ENCODE data around the gene LRRFIP1.

Gene LRRFIP1

GRCh38 chr2:237739101-237739500, 111.7 kb downstream of the LRRFIP1 start:
- Histone ChIP-seq H3K36me3 (ENCODE audit: control insufficient read depth, low read length) (peaks cover 27% of the 10 kb centered on the region), H3K4me2 (ENCODE audit: low read length) (no peak overlapping the region), H4K20me1 (ENCODE audit: control insufficient read depth, insufficient read depth, low read depth, low read length) (no peaks in the 10 kb centered on the region), H3K27ac (ENCODE audit: low read depth, low read length) (no peak overlapping the region), H3K4me1 (ENCODE audit: control insufficient read depth, low read length) (no peaks in the 10 kb centered on the region), H3F3A (ENCODE audit: control insufficient read depth, insufficient read depth) (peaks cover 3% of the 10 kb centered on the region; the same call in 1 of the 2 replicates), H3K27me3 (ENCODE audit: control insufficient read depth, low read length) (no peaks in the 10 kb centered on the region), H3K9me3 (ENCODE audit: control insufficient read depth, insufficient read depth, low read length) (no peaks in the 10 kb centered on the region), H3K4me3 (ENCODE audit: low read length) (no peak overlapping the region), H3K79me2 (ENCODE audit: control insufficient read depth, low read length) (peaks cover 44% of the 10 kb centered on the region), H3K9me2 (replicated peaks; ENCODE audit: control insufficient read depth, low read length) (no peaks in the 10 kb centered on the region)
- TF ChIP-seq EZH2phosphoT487 (IDR thresholded peaks at IDR 0.05; ENCODE audit: borderline replicate concordance, low read length), result no peak
- TF ChIP-seq CTCF (IDR thresholded peaks at IDR 0.05; ENCODE audit: low read depth, low read length, poor library complexity, severe bottlenecking), result no peak

GRCh38 chr2:237742191-237742590, 114.8 kb downstream of the LRRFIP1 start:
- Histone ChIP-seq H3K36me3 (ENCODE audit: control insufficient read depth, low read length) (peaks cover 27% of the 10 kb centered on the region), H3K79me2 (ENCODE audit: control insufficient read depth, low read length) (peaks cover 63% of the 10 kb centered on the region), H3K27me3 (ENCODE audit: control insufficient read depth, low read length) (no peaks in the 10 kb centered on the region), H3K9me3 (ENCODE audit: control insufficient read depth, insufficient read depth, low read length) (no peaks in the 10 kb centered on the region), H3K4me2 (ENCODE audit: low read length) (no peak overlapping the region), H3F3A (ENCODE audit: control insufficient read depth, insufficient read depth) (peaks cover 6% of the 10 kb centered on the region; the same call in 1 of the 2 replicates), H4K20me1 (ENCODE audit: control insufficient read depth, insufficient read depth, low read depth, low read length) (peaks cover 3% of the 10 kb centered on the region; the same call in 1 of the 2 replicates), H3K9me2 (replicated peaks; ENCODE audit: control insufficient read depth, low read length) (no peaks in the 10 kb centered on the region), H3K27ac (ENCODE audit: low read depth, low read length) (no peak overlapping the region), H3K4me3 (ENCODE audit: low read length) (no peak overlapping the region), H3K4me1 (ENCODE audit: control insufficient read depth, low read length) (0 out of 2 replicates have a peak, but pooled peaks cover 2% of the 10 kb centered on the region)
- TF ChIP-seq CTCF (IDR thresholded peaks at IDR 0.05; ENCODE audit: low read depth, low read length, poor library complexity, severe bottlenecking) (no peak), EZH2phosphoT487 (IDR thresholded peaks at IDR 0.05; ENCODE audit: borderline replicate concordance, low read length) (no peak)

DNA sequence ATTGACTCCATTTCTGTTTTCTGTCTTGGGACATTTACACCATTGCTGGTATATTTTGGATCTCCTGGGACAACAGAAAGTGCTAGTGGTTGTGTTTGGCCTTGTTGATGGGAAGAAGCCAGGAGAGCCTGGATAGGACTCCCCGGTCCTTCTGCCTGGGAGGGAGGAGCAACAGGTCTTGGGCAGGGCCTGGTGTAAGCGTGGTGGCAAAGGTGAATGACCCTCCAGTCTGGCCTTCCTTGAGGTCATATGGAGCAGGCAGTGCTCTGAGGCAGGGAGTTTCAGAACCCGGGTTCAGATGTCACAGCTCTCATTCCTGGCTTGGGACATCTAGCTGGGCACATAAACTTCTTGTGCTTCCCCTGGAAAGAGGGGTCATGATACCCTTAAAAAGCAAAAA, 115.2 kb downstream of the LRRFIP1 start:
- Histone ChIP-seq H3K4me2 (ENCODE audit: low read length) (no peak overlapping the region), H3K27ac (ENCODE audit: low read depth, low read length) (no peak overlapping the region), H3F3A (ENCODE audit: control insufficient read depth, insufficient read depth) (peaks cover 6% of the 10 kb centered on the region; the same call in 1 of the 2 replicates), H3K4me3 (ENCODE audit: low read length) (no peak overlapping the region), H3K79me2 (ENCODE audit: control insufficient read depth, low read length) (peaks cover 63% of the 10 kb centered on the region), H3K27me3 (ENCODE audit: control insufficient read depth, low read length) (no peaks in the 10 kb centered on the region), H3K36me3 (ENCODE audit: control insufficient read depth, low read length) (peaks cover 27% of the 10 kb centered on the region), H3K9me3 (ENCODE audit: control insufficient read depth, insufficient read depth, low read length) (no peaks in the 10 kb centered on the region), H3K9me2 (replicated peaks; ENCODE audit: control insufficient read depth, low read length) (no peaks in the 10 kb centered on the region), H3K4me1 (ENCODE audit: control insufficient read depth, low read length) (0 out of 2 replicates have a peak, but pooled peaks cover 2% of the 10 kb centered on the region), H4K20me1 (ENCODE audit: control insufficient read depth, insufficient read depth, low read depth, low read length) (peaks cover 3% of the 10 kb centered on the region; the same call in 1 of the 2 replicates)
- TF ChIP-seq EZH2phosphoT487 (IDR thresholded peaks at IDR 0.05; ENCODE audit: borderline replicate concordance, low read length), result no peak

GRCh38 chr2:237743024-237743423, 115.6 kb downstream of the LRRFIP1 start:
- H3K79me2 ChIP-seq (ENCODE audit: control insufficient read depth, low read length), result peaks cover 61% of the 10 kb centered on the region

More at GRCh38 chr2:237743024-237743423, 115.6 kb downstream of the LRRFIP1 start:
- H3K9me3 ChIP-seq (ENCODE audit: control insufficient read depth, insufficient read depth, low read length), result no peaks in the 10 kb centered on the region
- no peak overlapping the region for H3K27ac ChIP-seq (ENCODE audit: low read depth, low read length)
- H3K4me2 ChIP-seq (ENCODE audit: low read length), result no peak overlapping the region
- peaks cover 27% of the 10 kb centered on the region for H3K36me3 ChIP-seq (ENCODE audit: control insufficient read depth, low read length)
- peaks cover 6% of the 10 kb centered on the region; the same call in 1 of the 2 replicates for H3F3A ChIP-seq (ENCODE audit: control insufficient read depth, insufficient read depth)
- H3K27me3 ChIP-seq (ENCODE audit: control insufficient read depth, low read length), result no peaks in the 10 kb centered on the region
- peaks cover 3% of the 10 kb centered on the region; the same call in 1 of the 2 replicates for H4K20me1 ChIP-seq (ENCODE audit: control insufficient read depth, insufficient read depth, low read depth, low read length)
- TF ChIP-seq CTCF (IDR thresholded peaks at IDR 0.05; ENCODE audit: low read depth, low read length, poor library complexity, severe bottlenecking) (no peak), EZH2phosphoT487 (IDR thresholded peaks at IDR 0.05; ENCODE audit: borderline replicate concordance, low read length) (no peak)
- H3K4me3 ChIP-seq (ENCODE audit: low read length), result no peak overlapping the region
- 0 out of 2 replicates have a peak, but pooled peaks cover 2% of the 10 kb centered on the region for H3K4me1 ChIP-seq (ENCODE audit: control insufficient read depth, low read length)
- no peaks in the 10 kb centered on the region for H3K9me2 ChIP-seq (replicated peaks; ENCODE audit: control insufficient read depth, low read length)
